ENCODE measurements around the gene CDS1. TPM values are rescaled to one million over a fixed set of nuclear protein-coding genes. Genes with fewer than 3 reads are reported as not detected.

Gene CDS1
- total RNA-seq, 5 donors from 2014 or later (not counting 1 experiment from before 2014, with no cell fraction given), result 0.47 to 0.92 (median 0.68) TPM

- no peaks in the 10 kb centered on the region for H3K4me1 Mint-ChIP-seq
- Histone ChIP-seq H3K27me3 (replicated peaks in 1 of 2; ENCODE audit: control insufficient read depth in 2 of 2, extremely low read depth in 1 of 2, insufficient read depth in 2 of 2, low read length in 1 of 2) (no peaks in the 10 kb centered on the region), H3K9me3 (no peaks in the 10 kb centered on the region), H3K27ac (ENCODE audit: low read length) (no peak overlapping the region), H3K36me3 (ENCODE audit: control insufficient read depth in 2 of 2, extremely low read depth in 1 of 2, insufficient read depth in 1 of 2, low read length in 1 of 2) (no peaks in the 10 kb centered on the region), H3K4me3 (ENCODE audit: control insufficient read depth in 1 of 2, extremely low read depth in 1 of 2, low read length in 1 of 2) (no peak overlapping the region), H3K4me1 (ENCODE audit: control insufficient read depth in 1 of 2, extremely low read depth in 1 of 2, insufficient read depth in 2 of 2, low read length in 2 of 2) (no peaks in the 10 kb centered on the region)
- ChIA-PET POLR2A (no interaction called here), CTCF (no interaction called here)
- DNase-seq (no peak), ATAC-seq (replicated peaks in 1 of 4) (no peak)
- H3K9me3 Mint-ChIP-seq, result no peaks in the 10 kb centered on the region
- WGBS (ENCODE audit: insufficient coverage), result no CpG with 5 or more reads among the region's 1 CpG
- H3K36me3 Mint-ChIP-seq, result no peaks in the 10 kb centered on the region
- H3K27ac Mint-ChIP-seq, result no peak overlapping the region
- H3K4me3 Mint-ChIP-seq, result no peak overlapping the region
- no peaks in the 10 kb centered on the region for H3K27me3 Mint-ChIP-seq
Observed at GRCh38 chr4:84673475-84674240, 90.7 kb downstream of the CDS1 start.

GRCh38 chr4:84677093-84677492, 94.2 kb downstream of the CDS1 start:
- Histone ChIP-seq H3K9me3 (no peaks in the 10 kb centered on the region), H3K27ac (ENCODE audit: low read length) (no peak overlapping the region), H3K36me3 (ENCODE audit: control insufficient read depth in 2 of 2, extremely low read depth in 1 of 2, insufficient read depth in 1 of 2, low read length in 1 of 2) (no peaks in the 10 kb centered on the region), H3K27me3 (replicated peaks in 1 of 2; ENCODE audit: control insufficient read depth in 2 of 2, extremely low read depth in 1 of 2, insufficient read depth in 2 of 2, low read length in 1 of 2) (no peaks in the 10 kb centered on the region), H3K4me3 (ENCODE audit: control insufficient read depth in 1 of 2, extremely low read depth in 1 of 2, low read length in 1 of 2) (no peak overlapping the region), H3K4me1 (ENCODE audit: control insufficient read depth in 1 of 2, extremely low read depth in 1 of 2, insufficient read depth in 2 of 2, low read length in 2 of 2) (no peaks in the 10 kb centered on the region)
- no peak overlapping the region for H3K4me3 Mint-ChIP-seq
- H3K27me3 Mint-ChIP-seq, result no peaks in the 10 kb centered on the region
- 81% methylated on average over 5 of the region's 9 CpGs for WGBS (ENCODE audit: insufficient coverage)
- DNase-seq (no peak), ATAC-seq (replicated peaks in 1 of 4) (no peak)
- POLR2A ChIA-PET, result no interaction called here
- no peak overlapping the region for H3K27ac Mint-ChIP-seq
- H3K4me1 Mint-ChIP-seq, result peaks cover 0 to 5% (median 3%) of the 10 kb centered on the region in 3 donors
- no peaks in the 10 kb centered on the region for H3K9me3 Mint-ChIP-seq
- no peaks in the 10 kb centered on the region for H3K36me3 Mint-ChIP-seq
- CTCF ChIA-PET, result no interaction called here

DNA sequence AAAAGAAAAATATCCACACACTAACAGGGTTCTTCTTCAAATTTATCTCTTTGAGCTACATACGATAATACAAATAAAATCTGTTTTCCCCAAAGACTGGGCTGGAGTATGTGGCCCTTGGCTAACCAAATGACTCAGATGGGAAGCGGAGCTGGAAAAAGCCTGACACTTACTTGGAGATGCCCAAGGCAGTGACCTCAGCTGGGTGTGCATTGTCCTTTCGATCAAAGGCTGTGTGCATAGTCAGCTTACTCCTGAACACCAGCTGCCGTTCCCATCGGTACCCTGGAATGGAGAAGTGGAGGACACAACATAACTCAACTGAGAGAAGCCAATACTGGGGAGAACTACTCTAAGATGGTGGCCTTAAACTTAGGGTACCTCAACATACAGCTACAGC, 95.1 kb downstream of the CDS1 start:
- WGBS (ENCODE audit: insufficient coverage), result 83% methylated on average over 1 of the region's 5 CpGs
- no peaks in the 10 kb centered on the region for H3K9me3 Mint-ChIP-seq
- ChIA-PET CTCF (no interaction called here), POLR2A (interaction anchor here in 1 of 2 donors (0.6 kb wide), 1 partner anchor 133 kb away, joined by 6 read pairs; no protein-coding TSS in a partner anchor)
- Histone ChIP-seq H3K4me1 (ENCODE audit: control insufficient read depth in 1 of 2, extremely low read depth in 1 of 2, insufficient read depth in 2 of 2, low read length in 2 of 2) (no peaks in the 10 kb centered on the region), H3K27me3 (replicated peaks in 1 of 2; ENCODE audit: control insufficient read depth in 2 of 2, extremely low read depth in 1 of 2, insufficient read depth in 2 of 2, low read length in 1 of 2) (no peaks in the 10 kb centered on the region), H3K9me3 (no peaks in the 10 kb centered on the region), H3K36me3 (ENCODE audit: control insufficient read depth in 2 of 2, extremely low read depth in 1 of 2, insufficient read depth in 1 of 2, low read length in 1 of 2) (no peaks in the 10 kb centered on the region), H3K4me3 (ENCODE audit: control insufficient read depth in 1 of 2, extremely low read depth in 1 of 2, low read length in 1 of 2) (no peak overlapping the region), H3K27ac (ENCODE audit: low read length) (no peak overlapping the region)
- DNase-seq, result no peak
- H3K36me3 Mint-ChIP-seq, result no peaks in the 10 kb centered on the region
- H3K27ac Mint-ChIP-seq, result no peak overlapping the region
- H3K4me3 Mint-ChIP-seq, result no peak overlapping the region
- peaks cover 0 to 5% (median 3%) of the 10 kb centered on the region in 3 donors for H3K4me1 Mint-ChIP-seq
- ATAC-seq (replicated peaks in 1 of 4), result no peak
- no peaks in the 10 kb centered on the region for H3K27me3 Mint-ChIP-seq

- Histone ChIP-seq H3K27me3 (replicated peaks in 1 of 2; ENCODE audit: control insufficient read depth in 2 of 2, extremely low read depth in 1 of 2, insufficient read depth in 2 of 2, low read length in 1 of 2) (no peaks in the 10 kb centered on the region), H3K27ac (ENCODE audit: low read length) (no peak overlapping the region), H3K9me3 (no peaks in the 10 kb centered on the region), H3K36me3 (ENCODE audit: control insufficient read depth in 2 of 2, extremely low read depth in 1 of 2, insufficient read depth in 1 of 2, low read length in 1 of 2) (no peaks in the 10 kb centered on the region), H3K4me3 (ENCODE audit: control insufficient read depth in 1 of 2, extremely low read depth in 1 of 2, low read length in 1 of 2) (no peak overlapping the region), H3K4me1 (ENCODE audit: control insufficient read depth in 1 of 2, extremely low read depth in 1 of 2, insufficient read depth in 2 of 2, low read length in 2 of 2) (no peaks in the 10 kb centered on the region)
- H3K27ac Mint-ChIP-seq, result no peak overlapping the region
- ATAC-seq (replicated peaks in 1 of 4), result no peak
- H3K9me3 Mint-ChIP-seq, result no peaks in the 10 kb centered on the region
- H3K27me3 Mint-ChIP-seq, result no peaks in the 10 kb centered on the region
- no peak for DNase-seq
- H3K4me3 Mint-ChIP-seq, result no peak overlapping the region
- H3K36me3 Mint-ChIP-seq, result no peaks in the 10 kb centered on the region
- 91% methylated on average over 10 of the region's 14 CpGs for WGBS (ENCODE audit: insufficient coverage)
- POLR2A ChIA-PET, result interaction anchor here in 1 of 2 donors (0.7 kb wide), 1 partner anchor 1340 kb away, joined by 3 read pairs; no protein-coding TSS in a partner anchor
- peaks cover 0 to 5% (median 3%) of the 10 kb centered on the region in 3 donors for H3K4me1 Mint-ChIP-seq
- CTCF ChIA-PET, result no interaction called here
Observed at GRCh38 chr4:84678976-84679744, 96.2 kb downstream of the CDS1 start.

DNA sequence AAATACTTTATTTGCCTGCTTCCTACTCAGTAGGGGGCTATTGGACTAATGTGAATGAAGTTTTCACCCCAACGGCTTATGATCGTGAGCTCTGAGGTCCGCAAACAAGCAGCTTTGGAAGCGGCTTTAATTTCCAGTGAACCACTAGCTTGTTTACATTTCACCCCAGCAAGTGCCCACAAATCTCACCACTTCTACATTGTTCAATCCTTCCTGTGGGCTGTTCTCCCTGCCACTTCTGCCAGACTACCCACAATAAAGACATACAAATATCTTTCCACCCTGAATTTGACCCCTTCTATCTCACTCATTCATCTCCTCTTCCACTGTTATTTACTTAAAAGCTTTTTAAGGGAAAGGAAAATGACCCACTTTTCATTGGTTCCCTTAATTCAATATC, 98.0 kb downstream of the CDS1 start:
- H3K27ac Mint-ChIP-seq, result no peak overlapping the region
- POLR2A ChIA-PET, result no interaction called here
- no peak overlapping the region for H3K4me3 Mint-ChIP-seq

DNA sequence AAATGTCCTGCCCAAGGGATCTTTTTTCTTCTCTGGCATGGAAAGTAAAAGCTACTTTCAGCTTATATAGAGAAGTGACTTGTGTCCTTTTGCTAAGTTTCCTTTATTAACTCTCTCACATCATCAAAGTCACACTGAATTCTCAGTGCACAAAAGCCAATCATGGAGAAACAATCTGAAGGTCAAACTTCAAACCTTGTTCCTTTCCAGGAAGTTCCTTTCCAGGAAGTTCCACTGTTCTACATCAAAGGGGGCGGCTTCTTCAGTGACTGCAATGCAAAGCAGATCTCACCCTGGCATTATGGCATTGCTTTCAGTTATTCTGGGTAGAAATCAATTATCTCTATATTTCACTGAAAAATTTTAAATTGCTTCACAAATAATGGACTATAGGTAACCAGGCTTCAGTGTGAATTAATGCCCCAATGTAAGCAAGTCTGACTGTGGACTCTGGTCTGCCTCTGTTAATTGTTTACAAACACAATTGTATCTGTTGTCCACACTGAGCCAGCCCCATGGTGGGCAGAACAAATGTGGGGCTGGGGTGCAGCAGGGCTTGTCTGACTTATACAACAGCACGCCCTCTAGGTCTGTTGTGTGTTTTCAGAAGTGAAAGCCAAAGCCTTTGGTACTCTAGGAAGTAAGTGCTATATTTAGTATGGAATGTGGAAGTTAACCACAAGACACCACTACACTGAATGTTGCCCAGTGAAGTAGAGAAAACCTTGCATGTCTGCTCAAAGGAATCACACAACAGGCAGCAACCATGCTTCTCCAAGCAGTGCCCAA, 98.8 kb downstream of the CDS1 start:
- Mint-ChIP-seq H3K4me3 (no peak overlapping the region), H3K4me1 (peaks cover 0 to 5% (median 3%) of the 10 kb centered on the region in 3 donors)
- WGBS (ENCODE audit: insufficient coverage), result no CpG with 5 or more reads among the region's 2 CpGs

More for the DNA sequence above, 98.0 kb downstream of the CDS1 start:
- no peaks in the 10 kb centered on the region for H3K36me3 ChIP-seq (ENCODE audit: control insufficient read depth in 2 of 2, extremely low read depth in 1 of 2, insufficient read depth in 1 of 2, low read length in 1 of 2)
- no peak overlapping the region for H3K27ac ChIP-seq (ENCODE audit: low read length)
- H3K27me3 ChIP-seq (replicated peaks in 1 of 2; ENCODE audit: control insufficient read depth in 2 of 2, extremely low read depth in 1 of 2, insufficient read depth in 2 of 2, low read length in 1 of 2), result no peaks in the 10 kb centered on the region
- H3K4me1 Mint-ChIP-seq, result peaks cover 0 to 5% (median 3%) of the 10 kb centered on the region in 3 donors
- H3K9me3 Mint-ChIP-seq, result no peaks in the 10 kb centered on the region
- H3K4me1 ChIP-seq (ENCODE audit: control insufficient read depth in 1 of 2, extremely low read depth in 1 of 2, insufficient read depth in 2 of 2, low read length in 2 of 2), result no peaks in the 10 kb centered on the region
- 0% methylated on average over 1 of the region's 4 CpGs for WGBS (ENCODE audit: insufficient coverage)
- H3K4me3 ChIP-seq (ENCODE audit: control insufficient read depth in 1 of 2, extremely low read depth in 1 of 2, low read length in 1 of 2), result no peak overlapping the region
- no peaks in the 10 kb centered on the region for H3K9me3 ChIP-seq
- CTCF ChIA-PET, result no interaction called here
- no peak for DNase-seq
- H3K27me3 Mint-ChIP-seq, result no peaks in the 10 kb centered on the region
- no peak for ATAC-seq (replicated peaks in 1 of 4)
- no peaks in the 10 kb centered on the region for H3K36me3 Mint-ChIP-seq

More for the DNA sequence above, 98.8 kb downstream of the CDS1 start:
- ATAC-seq (replicated peaks in 1 of 4), result no peak
- Histone ChIP-seq H3K27me3 (replicated peaks in 1 of 2; ENCODE audit: control insufficient read depth in 2 of 2, extremely low read depth in 1 of 2, insufficient read depth in 2 of 2, low read length in 1 of 2) (no peaks in the 10 kb centered on the region), H3K4me3 (ENCODE audit: control insufficient read depth in 1 of 2, extremely low read depth in 1 of 2, low read length in 1 of 2) (no peak overlapping the region), H3K4me1 (ENCODE audit: control insufficient read depth in 1 of 2, extremely low read depth in 1 of 2, insufficient read depth in 2 of 2, low read length in 2 of 2) (no peaks in the 10 kb centered on the region), H3K36me3 (ENCODE audit: control insufficient read depth in 2 of 2, extremely low read depth in 1 of 2, insufficient read depth in 1 of 2, low read length in 1 of 2) (no peaks in the 10 kb centered on the region), H3K9me3 (no peaks in the 10 kb centered on the region), H3K27ac (ENCODE audit: low read length) (no peak overlapping the region)
- Mint-ChIP-seq H3K36me3 (no peaks in the 10 kb centered on the region), H3K9me3 (peaks cover 0 to 3% (median 0%) of the 10 kb centered on the region in 3 donors), H3K27ac (no peak overlapping the region), H3K27me3 (no peaks in the 10 kb centered on the region)
- POLR2A ChIA-PET, result no interaction called here
- no peak for DNase-seq
- CTCF ChIA-PET, result no interaction called here

All from T-cell (primary cell).